Measurements from ENCODE around the gene CYP4V2. TPM values are rescaled to one million over a fixed set of nuclear protein-coding genes. Genes with fewer than 3 reads are reported as not detected.

The CYP4V2 gene
- total RNA-seq, 4 donors from 2014 or later: 7.0 to 12.1 (median 7.9) TPM

DNA sequence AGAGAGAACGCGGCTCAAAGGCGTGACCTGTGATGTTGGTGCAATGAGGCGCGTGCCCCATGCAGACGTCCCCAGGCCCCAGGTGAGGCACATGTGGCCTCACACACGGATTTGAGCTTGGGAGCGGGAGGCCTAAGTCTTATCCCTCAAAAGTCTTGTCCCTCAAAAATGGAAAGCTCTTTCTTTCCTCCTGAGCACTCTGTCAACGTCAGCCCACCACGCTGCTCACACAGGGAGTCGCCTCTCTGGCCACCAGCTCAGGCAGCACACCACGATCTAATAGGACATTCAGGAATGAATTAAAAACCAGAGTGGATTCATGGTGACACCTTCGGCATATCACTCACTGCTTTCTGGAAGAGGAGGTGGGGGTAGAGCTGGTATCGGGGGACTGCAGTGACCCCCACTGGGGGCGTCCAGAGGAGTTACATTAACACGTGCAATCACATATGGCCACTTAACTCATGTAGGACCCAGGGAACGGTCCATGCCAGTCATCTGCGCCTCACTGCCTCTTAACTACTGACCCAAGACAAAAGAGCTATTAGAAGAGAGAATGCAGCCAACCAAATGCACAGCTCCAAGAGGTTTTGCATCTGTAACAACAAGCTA is 21.9 kb upstream of the CYP4V2 start:
- no peak for TF ChIP-seq EP300 (IDR thresholded peaks at IDR 0.05)
- TF ChIP-seq, protein P1, sequence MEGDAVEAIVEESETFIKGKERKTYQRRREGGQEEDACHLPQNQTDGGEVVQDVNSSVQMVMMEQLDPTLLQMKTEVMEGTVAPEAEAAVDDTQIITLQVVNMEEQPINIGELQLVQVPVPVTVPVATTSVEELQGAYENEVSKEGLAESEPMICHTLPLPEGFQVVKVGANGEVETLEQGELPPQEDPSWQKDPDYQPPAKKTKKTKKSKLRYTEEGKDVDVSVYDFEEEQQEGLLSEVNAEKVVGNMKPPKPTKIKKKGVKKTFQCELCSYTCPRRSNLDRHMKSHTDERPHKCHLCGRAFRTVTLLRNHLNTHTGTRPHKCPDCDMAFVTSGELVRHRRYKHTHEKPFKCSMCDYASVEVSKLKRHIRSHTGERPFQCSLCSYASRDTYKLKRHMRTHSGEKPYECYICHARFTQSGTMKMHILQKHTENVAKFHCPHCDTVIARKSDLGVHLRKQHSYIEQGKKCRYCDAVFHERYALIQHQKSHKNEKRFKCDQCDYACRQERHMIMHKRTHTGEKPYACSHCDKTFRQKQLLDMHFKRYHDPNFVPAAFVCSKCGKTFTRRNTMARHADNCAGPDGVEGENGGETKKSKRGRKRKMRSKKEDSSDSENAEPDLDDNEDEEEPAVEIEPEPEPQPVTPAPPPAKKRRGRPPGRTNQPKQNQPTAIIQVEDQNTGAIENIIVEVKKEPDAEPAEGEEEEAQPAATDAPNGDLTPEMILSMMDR (IDR thresholded peaks at IDR 0.05): no peak
- no peak for TF ChIP-seq POLR2AphosphoS5 (IDR thresholded peaks at IDR 0.05)
- no peak for TF ChIP-seq POLR2A (IDR thresholded peaks at IDR 0.05)
- Histone ChIP-seq H3K27me3 (no peaks in the 10 kb centered on the region), H3K9me3 (no peaks in the 10 kb centered on the region), H3K4me3 (no peak overlapping the region), H3K36me3 (no peaks in the 10 kb centered on the region), H3K27ac (no peak overlapping the region), H3K4me1 (no peaks in the 10 kb centered on the region)
- WGBS: 92% methylated on average over 18 of the region's 18 CpGs
- no peak for DNase-seq (ENCODE audit: low spot score in 2 of 2)

DNA sequence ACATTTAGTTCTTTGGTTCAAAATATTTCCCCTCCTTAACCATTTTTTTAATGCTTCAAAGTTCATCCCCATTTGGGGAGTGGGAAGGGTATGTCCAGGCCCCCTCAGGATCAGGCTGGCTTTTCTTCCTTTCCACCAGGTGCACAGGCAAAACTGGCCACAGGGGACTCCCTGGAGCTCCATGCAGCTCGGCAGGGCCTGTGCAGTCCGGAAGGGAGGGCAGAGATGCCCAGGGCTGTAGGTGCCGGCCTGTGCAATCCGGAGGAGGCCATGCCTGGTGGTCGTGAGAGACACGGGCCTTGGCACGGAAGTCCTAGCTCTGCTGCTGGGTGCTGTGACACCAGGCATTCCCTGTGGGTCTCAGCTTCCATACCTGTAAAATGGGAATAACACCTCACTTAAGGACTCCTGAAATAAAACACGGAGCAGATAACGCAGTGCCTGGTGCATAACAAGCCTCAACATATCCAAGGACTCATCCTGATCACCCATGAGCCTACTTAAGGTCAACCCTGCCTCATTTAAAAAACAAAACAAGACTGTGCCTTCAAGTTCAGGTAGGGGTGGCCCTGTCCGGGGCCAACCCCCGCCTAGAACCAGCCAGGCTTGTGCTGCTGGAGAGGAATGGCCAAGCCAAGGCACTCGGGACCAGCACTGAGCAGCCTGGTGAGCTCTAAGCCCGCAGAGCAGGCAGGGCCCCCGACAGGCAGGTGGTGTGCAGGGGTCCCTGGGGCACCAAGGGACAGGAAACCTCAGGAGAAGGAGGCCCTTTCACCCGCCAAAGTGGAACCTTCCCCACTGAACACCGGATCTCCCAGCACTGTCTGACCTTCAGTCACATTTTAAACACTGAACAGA is 21.2 kb upstream of the CYP4V2 start:
- TF ChIP-seq, protein P1 (IDR thresholded peaks at IDR 0.05): no peak
- TF ChIP-seq EP300 (IDR thresholded peaks at IDR 0.05): no peak
- no peak for TF ChIP-seq POLR2A (IDR thresholded peaks at IDR 0.05)
- no peak for TF ChIP-seq POLR2AphosphoS5 (IDR thresholded peaks at IDR 0.05)
- H3K9me3 ChIP-seq: no peaks in the 10 kb centered on the region
- H3K4me3 ChIP-seq: no peak overlapping the region
- H3K36me3 ChIP-seq: no peaks in the 10 kb centered on the region
- 87% methylated on average over 10 of the region's 16 CpGs for WGBS
- no peak for DNase-seq (ENCODE audit: low spot score in 2 of 2)
- no peaks in the 10 kb centered on the region for H3K4me1 ChIP-seq
- H3K27me3 ChIP-seq: no peaks in the 10 kb centered on the region
- H3K27ac ChIP-seq: no peak overlapping the region

DNA sequence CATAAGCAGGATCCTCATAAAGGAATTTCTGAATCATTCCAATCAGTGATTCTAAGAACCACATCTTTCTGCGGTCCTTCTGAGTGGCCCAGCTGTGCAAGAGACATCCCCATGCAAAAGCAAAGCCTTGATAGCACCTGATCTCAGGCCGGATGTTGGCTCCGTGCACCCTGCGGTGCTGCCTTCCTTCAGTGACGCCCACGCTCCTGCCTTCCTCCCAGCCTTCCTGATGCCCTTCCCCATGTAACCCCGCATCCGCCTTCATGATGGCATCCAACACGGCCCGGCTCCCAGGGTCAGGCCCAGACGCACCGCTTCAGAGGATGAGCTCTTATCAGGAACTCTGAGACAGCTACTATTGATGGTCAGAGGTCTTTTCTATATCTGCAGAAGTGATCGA is 20.4 kb upstream of the CYP4V2 start:
- Histone ChIP-seq H3K9me3 (no peaks in the 10 kb centered on the region), H3K27me3 (no peaks in the 10 kb centered on the region), H3K27ac (no peak overlapping the region), H3K4me1 (no peaks in the 10 kb centered on the region), H3K4me3 (no peak overlapping the region), H3K36me3 (no peaks in the 10 kb centered on the region)
- no peak for DNase-seq (ENCODE audit: low spot score in 2 of 2)
- 90% methylated on average over 12 of the region's 13 CpGs for WGBS
- TF ChIP-seq EP300 (IDR thresholded peaks at IDR 0.05) (no peak), POLR2A (IDR thresholded peaks at IDR 0.05) (no peak)
- TF ChIP-seq, protein P1 (IDR thresholded peaks at IDR 0.05): no peak

DNA sequence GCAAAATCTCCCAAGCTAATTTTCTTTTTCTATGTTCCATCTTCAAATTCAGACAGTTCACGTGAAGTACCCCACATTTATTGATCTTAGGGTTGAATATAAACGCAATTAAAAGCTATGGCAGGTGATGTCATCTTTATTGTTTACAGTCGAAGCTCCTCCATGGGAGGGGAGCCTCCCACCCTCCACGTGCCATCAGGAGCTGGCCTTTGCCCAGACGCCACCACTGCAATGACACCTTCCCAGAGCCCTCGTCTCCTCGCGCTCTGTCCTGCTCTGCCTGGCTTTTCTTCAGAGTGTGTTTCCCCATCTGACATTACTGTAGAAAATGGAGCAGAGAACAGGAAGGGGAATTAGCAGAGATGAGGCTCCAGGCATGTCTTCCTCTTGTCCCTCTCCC is 18.8 kb upstream of the CYP4V2 start:
- no peaks in the 10 kb centered on the region for H3K4me1 ChIP-seq
- H3K4me3 ChIP-seq: no peak overlapping the region
- H3K27ac ChIP-seq: no peak overlapping the region
- 85% methylated on average over 8 of the region's 8 CpGs for WGBS
- H3K27me3 ChIP-seq: no peaks in the 10 kb centered on the region
- H3K9me3 ChIP-seq: no peaks in the 10 kb centered on the region
- no peak for TF ChIP-seq POLR2A (IDR thresholded peaks at IDR 0.05)
- no peak for TF ChIP-seq EP300 (IDR thresholded peaks at IDR 0.05)
- TF ChIP-seq, protein P1 (IDR thresholded peaks at IDR 0.05): no peak
- TF ChIP-seq POLR2AphosphoS5 (IDR thresholded peaks at IDR 0.05): no peak
- no peaks in the 10 kb centered on the region for H3K36me3 ChIP-seq
- no peak for DNase-seq (ENCODE audit: low spot score in 2 of 2)

DNA sequence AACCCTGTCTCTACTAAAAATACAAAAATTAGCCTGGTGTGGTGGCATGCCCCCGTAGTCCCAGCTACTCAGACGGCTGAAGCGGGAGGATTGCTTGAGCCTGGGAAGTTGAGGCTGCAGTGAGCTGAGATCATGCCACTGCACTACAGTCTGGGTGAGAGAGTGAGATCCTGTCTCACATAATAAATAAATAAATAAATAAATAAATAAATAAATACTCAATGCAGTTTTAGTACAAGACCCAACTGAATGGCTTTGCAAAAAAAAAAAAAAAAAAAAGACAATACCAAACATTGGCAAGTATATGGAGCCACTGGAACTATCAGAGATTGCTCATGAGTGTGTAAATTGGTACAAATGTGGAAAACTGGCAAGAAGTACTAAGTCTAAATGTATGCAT is 3.3 kb upstream of the CYP4V2 start:
- Histone ChIP-seq H3K4me3 (no peak overlapping the region), H3K4me1 (peaks cover 24% of the 10 kb centered on the region), H3K36me3 (no peaks in the 10 kb centered on the region), H3K27ac (no peak overlapping the region), H3K9me3 (no peaks in the 10 kb centered on the region), H3K27me3 (no peaks in the 10 kb centered on the region)
- DNase-seq (ENCODE audit: low spot score in 2 of 2): no peak
- 79% methylated on average over 3 of the region's 3 CpGs for WGBS
- no peak for TF ChIP-seq EP300 (IDR thresholded peaks at IDR 0.05)
- TF ChIP-seq, protein P1 (IDR thresholded peaks at IDR 0.05): no peak
- TF ChIP-seq POLR2AphosphoS5 (IDR thresholded peaks at IDR 0.05): no peak
- TF ChIP-seq POLR2A (IDR thresholded peaks at IDR 0.05): no peak
